Transverse colon (tissue), 3 donors: Measurements from ENCODE around the gene RALGAPA1.

Experiments used
- CTCF ChIP-seq, 5 experiments: fragments of 200-600 bp in 3 of 5; fragments of 450-650 bp in 2 of 5; sonication (generic) in 3 of 5; IDR thresholded peaks; 1 replicate in 2 of 5; 2 replicates in 3 of 5; pipeline ENCODE4 v1.5.1; 2016 to 2017; ENCODE audit warnings: antibody characterized with exemption in 5 of 5, inconsistent platforms in 3 of 5, mild to moderate bottlenecking in 2 of 5, moderate library complexity in 1 of 5
- POLR2A ChIP-seq: fragments of 450-650 bp; IDR thresholded peaks from one replicate; pipeline ENCODE4 v1.6.1; 2016; ENCODE audit warnings: antibody characterized with exemption, mild to moderate bottlenecking, moderate library complexity

GRCh38 chr14:35578135-35578534 lies 231.0 kb downstream of the RALGAPA1 start:
- TF ChIP-seq CTCF (IDR thresholded peaks at IDR 0.05) (no peak), POLR2A (no peak)
